ENCODE results near the gene MGP. TPM values are rescaled to one million over a fixed set of nuclear protein-coding genes. Genes with fewer than 3 reads are reported as not detected.
A peak's percentile ranks its signal among the peaks of the same experiment; 100 is the strongest.

MGP gene
- total RNA-seq, 4 donors from 2014 or later: 136 to 2,566 (median 1,232) TPM

DNA sequence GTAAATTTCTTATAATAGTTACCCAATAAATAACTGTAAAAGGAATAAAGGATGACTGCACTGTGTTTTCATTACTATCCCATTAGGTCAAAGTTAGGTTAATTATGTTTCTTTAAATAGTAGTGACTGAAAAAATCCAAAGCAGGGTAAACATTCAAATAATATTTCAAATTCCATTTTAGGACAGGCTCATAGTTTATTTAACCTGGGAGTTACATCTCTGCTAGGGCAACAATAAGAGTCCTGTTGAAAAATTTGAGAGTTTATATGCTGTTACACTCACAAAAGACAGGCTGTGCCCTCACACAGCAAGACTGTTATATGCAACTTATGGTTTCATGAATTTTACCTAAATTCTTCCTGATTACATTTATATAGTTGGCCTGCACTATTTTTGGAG lies 44.6 kb upstream of the MGP start:
- intact Hi-C loops (cut with DNase I; ENCODE audit: low total_unique reads): loop anchor here (10.0 kb wide), 1 partner anchor 55 kb away; no protein-coding TSS in a partner anchor
- Histone ChIP-seq H3K27me3 (no peaks in the 10 kb centered on the region), H3K27ac (no peak overlapping the region), H3K36me3 (no peaks in the 10 kb centered on the region), H3K9me3 (no peaks in the 10 kb centered on the region), H3K4me3 (no peak overlapping the region), H3K4me1 (no peaks in the 10 kb centered on the region)
- DNase-seq: no peak
- TF ChIP-seq, protein P1, sequence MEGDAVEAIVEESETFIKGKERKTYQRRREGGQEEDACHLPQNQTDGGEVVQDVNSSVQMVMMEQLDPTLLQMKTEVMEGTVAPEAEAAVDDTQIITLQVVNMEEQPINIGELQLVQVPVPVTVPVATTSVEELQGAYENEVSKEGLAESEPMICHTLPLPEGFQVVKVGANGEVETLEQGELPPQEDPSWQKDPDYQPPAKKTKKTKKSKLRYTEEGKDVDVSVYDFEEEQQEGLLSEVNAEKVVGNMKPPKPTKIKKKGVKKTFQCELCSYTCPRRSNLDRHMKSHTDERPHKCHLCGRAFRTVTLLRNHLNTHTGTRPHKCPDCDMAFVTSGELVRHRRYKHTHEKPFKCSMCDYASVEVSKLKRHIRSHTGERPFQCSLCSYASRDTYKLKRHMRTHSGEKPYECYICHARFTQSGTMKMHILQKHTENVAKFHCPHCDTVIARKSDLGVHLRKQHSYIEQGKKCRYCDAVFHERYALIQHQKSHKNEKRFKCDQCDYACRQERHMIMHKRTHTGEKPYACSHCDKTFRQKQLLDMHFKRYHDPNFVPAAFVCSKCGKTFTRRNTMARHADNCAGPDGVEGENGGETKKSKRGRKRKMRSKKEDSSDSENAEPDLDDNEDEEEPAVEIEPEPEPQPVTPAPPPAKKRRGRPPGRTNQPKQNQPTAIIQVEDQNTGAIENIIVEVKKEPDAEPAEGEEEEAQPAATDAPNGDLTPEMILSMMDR (IDR thresholded peaks at IDR 0.05): peak in 1 of 4 experiments; percentile 32
- no peak for TF ChIP-seq POLR2A (IDR thresholded peaks at IDR 0.05)

DNA sequence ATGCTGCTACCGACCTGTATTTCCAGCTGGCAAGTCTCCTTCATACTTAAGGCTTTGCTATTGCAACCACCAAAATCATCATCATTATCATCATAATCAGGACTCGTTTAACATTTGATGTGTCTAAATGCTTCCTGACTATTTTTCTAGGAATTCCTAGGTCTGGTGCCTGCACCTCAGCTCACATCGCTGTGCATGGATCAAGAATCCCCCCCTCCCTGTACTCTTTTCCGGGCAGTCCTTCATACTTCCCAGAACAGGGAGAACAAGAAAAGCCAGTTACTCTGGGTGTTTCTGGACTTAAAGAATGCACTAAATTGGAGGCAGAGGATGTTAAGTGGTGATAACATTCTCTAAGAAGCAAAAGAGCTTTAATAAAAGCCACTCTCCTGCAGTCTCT lies 43.3 kb upstream of the MGP start:
- intact Hi-C loops (cut with DNase I; ENCODE audit: low total_unique reads): no loop called here
- H3K4me3 ChIP-seq: no peak overlapping the region
- H3K9me3 ChIP-seq: no peaks in the 10 kb centered on the region
- DNase-seq: no peak
- H3K27ac ChIP-seq: peak overlapping the region in 1 of 2 donors; percentile 42
- H3K36me3 ChIP-seq: no peaks in the 10 kb centered on the region
- TF ChIP-seq, protein P1 (IDR thresholded peaks at IDR 0.05): no peak
- no peak for TF ChIP-seq POLR2A (IDR thresholded peaks at IDR 0.05)
- H3K27me3 ChIP-seq: no peaks in the 10 kb centered on the region
- H3K4me1 ChIP-seq: no peaks in the 10 kb centered on the region

DNA sequence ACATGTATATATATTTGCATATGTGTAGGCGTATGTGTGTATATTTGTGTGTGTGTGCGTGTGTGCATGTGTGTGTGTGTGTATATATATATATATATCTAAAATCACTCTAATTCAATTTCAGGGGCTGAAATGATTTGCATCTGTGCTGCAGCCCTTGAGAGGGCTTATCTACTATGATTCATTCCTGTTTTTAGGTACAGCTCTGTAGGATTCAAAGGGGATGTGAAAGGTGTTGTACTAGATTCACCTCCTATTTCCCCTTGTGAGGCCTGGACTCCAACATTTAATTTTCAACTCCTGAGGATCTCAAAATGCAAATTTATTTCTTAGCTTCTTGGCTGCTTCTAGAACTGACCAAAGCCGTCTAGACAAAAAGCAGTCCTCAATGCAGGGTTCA lies 41.6 kb upstream of the MGP start:
- TF ChIP-seq, protein P1 (IDR thresholded peaks at IDR 0.05): no peak
- TF ChIP-seq POLR2A (IDR thresholded peaks at IDR 0.05): no peak
- intact Hi-C loops (cut with DNase I; ENCODE audit: low total_unique reads): no loop called here
- Histone ChIP-seq H3K4me1 (no peaks in the 10 kb centered on the region), H3K27ac (no peak overlapping the region), H3K4me3 (no peak overlapping the region), H3K27me3 (no peaks in the 10 kb centered on the region), H3K36me3 (no peaks in the 10 kb centered on the region), H3K9me3 (no peaks in the 10 kb centered on the region)
- no peak for DNase-seq

DNA sequence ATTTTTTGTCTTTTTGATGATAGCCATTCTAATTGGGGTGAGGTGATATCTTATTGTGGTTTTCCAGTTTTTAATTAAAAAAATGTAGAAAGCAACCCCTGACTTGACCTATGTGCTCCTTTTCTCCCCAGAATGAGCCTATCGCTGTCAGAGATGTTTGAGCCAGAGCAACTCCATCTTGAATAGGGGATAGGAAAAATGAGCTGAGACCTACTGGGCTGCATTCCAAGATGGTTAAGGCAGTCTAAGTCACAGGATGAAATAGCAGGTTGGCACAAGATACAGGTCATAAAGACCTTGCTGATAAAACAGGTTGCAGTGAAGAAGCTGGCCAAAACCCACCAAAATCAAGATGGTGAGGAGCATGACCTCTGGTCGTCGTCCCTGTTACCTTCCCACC lies 38.9 kb upstream of the MGP start:
- DNase-seq: no peak
- no peaks in the 10 kb centered on the region for H3K9me3 ChIP-seq
- intact Hi-C loops (cut with DNase I; ENCODE audit: low total_unique reads): no loop called here
- H3K27ac ChIP-seq: no peak overlapping the region
- no peaks in the 10 kb centered on the region for H3K27me3 ChIP-seq
- H3K4me3 ChIP-seq: no peak overlapping the region
- TF ChIP-seq POLR2A (IDR thresholded peaks at IDR 0.05): no peak
- TF ChIP-seq, protein P1 (IDR thresholded peaks at IDR 0.05): no peak
- H3K4me1 ChIP-seq: no peaks in the 10 kb centered on the region
- H3K36me3 ChIP-seq: no peaks in the 10 kb centered on the region

DNA sequence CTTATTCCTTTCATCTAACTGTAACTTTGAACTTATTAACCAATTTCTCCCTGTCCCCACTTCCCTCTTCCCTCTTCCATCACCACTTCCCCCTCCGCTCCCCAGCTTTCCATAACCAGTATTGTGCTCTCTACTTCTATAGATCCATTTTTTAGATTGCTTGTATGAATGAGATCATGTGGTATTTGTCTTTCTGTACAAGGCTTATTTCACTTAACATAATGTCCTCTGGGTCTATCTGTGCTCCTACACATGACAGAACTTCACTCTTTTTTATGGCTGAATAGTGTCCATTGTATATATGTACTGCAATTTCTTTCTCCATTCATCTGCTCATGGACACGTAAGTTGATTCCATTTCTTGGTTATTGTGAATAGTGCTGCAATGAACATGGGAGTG lies 38.3 kb upstream of the MGP start:
- Histone ChIP-seq H3K27ac (no peak overlapping the region), H3K4me3 (no peak overlapping the region), H3K4me1 (no peaks in the 10 kb centered on the region), H3K27me3 (no peaks in the 10 kb centered on the region), H3K9me3 (no peaks in the 10 kb centered on the region), H3K36me3 (no peaks in the 10 kb centered on the region)
- intact Hi-C loops (cut with DNase I; ENCODE audit: low total_unique reads): no loop called here
- TF ChIP-seq, protein P1 (IDR thresholded peaks at IDR 0.05): no peak
- no peak for TF ChIP-seq POLR2A (IDR thresholded peaks at IDR 0.05)
- no peak for DNase-seq
